ENCODE results near the gene ATP6V1C2.
"Not testable (repeated sequence)": the region's sequence is repeated elsewhere in the genome, so short reads cannot be mapped to it uniquely, and the experiment has no call there.

Gene ATP6V1C2

GRCh38 chr2:10802657-10803056, 81.2 kb downstream of the ATP6V1C2 start:
- Histone ChIP-seq H3K9me3 (ENCODE audit: control insufficient read depth, insufficient read depth, low read length) (no peaks in the 10 kb centered on the region), H3K36me3 (ENCODE audit: control insufficient read depth, low read length) (peaks cover 75% of the 10 kb centered on the region)

GRCh38 chr2:10805990-10806389, 84.6 kb downstream of the ATP6V1C2 start:
- H4K20me1 ChIP-seq (ENCODE audit: control insufficient read depth, insufficient read depth, low read depth, low read length), result peaks cover 23% of the 10 kb centered on the region
- H3K4me3 ChIP-seq (ENCODE audit: low read length); H3K27ac ChIP-seq (ENCODE audit: low read depth, low read length); H3K9me2 ChIP-seq (replicated peaks; ENCODE audit: control insufficient read depth, low read length); H3K9me3 ChIP-seq (ENCODE audit: control insufficient read depth, insufficient read depth, low read length); H3K4me2 ChIP-seq (ENCODE audit: low read length); H3F3A ChIP-seq (ENCODE audit: control insufficient read depth, insufficient read depth); H3K27me3 ChIP-seq (ENCODE audit: control insufficient read depth, low read length): not testable (repeated sequence)
- peaks cover 73% of the 10 kb centered on the region for H3K4me1 ChIP-seq (ENCODE audit: control insufficient read depth, low read length)
- H3K36me3 ChIP-seq (ENCODE audit: control insufficient read depth, low read length), result peaks cover 77% of the 10 kb centered on the region
- peaks cover 89% of the 10 kb centered on the region for H3K79me2 ChIP-seq (ENCODE audit: control insufficient read depth, low read length)

More at GRCh38 chr2:10802657-10803056, 81.2 kb downstream of the ATP6V1C2 start:
- Histone ChIP-seq H3K79me2 (ENCODE audit: control insufficient read depth, low read length) (peaks cover 88% of the 10 kb centered on the region), H3K27ac (ENCODE audit: low read depth, low read length) (peak overlapping the region; percentile 17; the same call in 1 of the 2 replicates), H3K4me2 (ENCODE audit: low read length) (peak overlapping the region; percentile 39), H3K4me3 (ENCODE audit: low read length) (peak overlapping the region; percentile 12; the same call in 1 of the 2 replicates), H3K9me2 (replicated peaks; ENCODE audit: control insufficient read depth, low read length) (no peaks in the 10 kb centered on the region), H3K4me1 (ENCODE audit: control insufficient read depth, low read length) (peaks cover 52% of the 10 kb centered on the region), H3K27me3 (ENCODE audit: control insufficient read depth, low read length) (no peaks in the 10 kb centered on the region), H3F3A (ENCODE audit: control insufficient read depth, insufficient read depth) (peaks cover 3% of the 10 kb centered on the region), H4K20me1 (ENCODE audit: control insufficient read depth, insufficient read depth, low read depth, low read length) (peaks cover 23% of the 10 kb centered on the region)
- no peak for TF ChIP-seq EZH2phosphoT487 (IDR thresholded peaks at IDR 0.05; ENCODE audit: borderline replicate concordance, low read length)
- no peak for TF ChIP-seq CTCF (IDR thresholded peaks at IDR 0.05; ENCODE audit: low read depth, low read length, poor library complexity, severe bottlenecking)

- Histone ChIP-seq H3F3A (ENCODE audit: control insufficient read depth, insufficient read depth) (peaks cover 7% of the 10 kb centered on the region), H4K20me1 (ENCODE audit: control insufficient read depth, insufficient read depth, low read depth, low read length) (peaks cover 23% of the 10 kb centered on the region), H3K4me1 (ENCODE audit: control insufficient read depth, low read length) (peaks cover 73% of the 10 kb centered on the region), H3K9me2 (replicated peaks; ENCODE audit: control insufficient read depth, low read length) (no peaks in the 10 kb centered on the region), H3K4me3 (ENCODE audit: low read length) (no peak overlapping the region), H3K9me3 (ENCODE audit: control insufficient read depth, insufficient read depth, low read length) (no peaks in the 10 kb centered on the region), H3K79me2 (ENCODE audit: control insufficient read depth, low read length) (peaks cover 89% of the 10 kb centered on the region), H3K27ac (ENCODE audit: low read depth, low read length) (no peak overlapping the region), H3K4me2 (ENCODE audit: low read length) (no peak overlapping the region), H3K36me3 (ENCODE audit: control insufficient read depth, low read length) (peaks cover 77% of the 10 kb centered on the region), H3K27me3 (ENCODE audit: control insufficient read depth, low read length) (no peaks in the 10 kb centered on the region)
- TF ChIP-seq CTCF (IDR thresholded peaks at IDR 0.05; ENCODE audit: low read depth, low read length, poor library complexity, severe bottlenecking) (no peak), EZH2phosphoT487 (IDR thresholded peaks at IDR 0.05; ENCODE audit: borderline replicate concordance, low read length) (no peak)
These were observed 85.1 kb downstream of the ATP6V1C2 start for GRCh38 chr2:10806543-10806942.

- Histone ChIP-seq H3K27me3 (ENCODE audit: control insufficient read depth, low read length) (peaks cover 3% of the 10 kb centered on the region; the same call in 1 of the 2 replicates), H3F3A (ENCODE audit: control insufficient read depth, insufficient read depth) (peaks cover 6% of the 10 kb centered on the region; the same call in 1 of the 2 replicates), H3K36me3 (ENCODE audit: control insufficient read depth, low read length) (peaks cover 63% of the 10 kb centered on the region), H3K9me2 (replicated peaks; ENCODE audit: control insufficient read depth, low read length) (no peaks in the 10 kb centered on the region), H3K4me1 (ENCODE audit: control insufficient read depth, low read length) (peaks cover 60% of the 10 kb centered on the region), H3K9me3 (ENCODE audit: control insufficient read depth, insufficient read depth, low read length) (no peaks in the 10 kb centered on the region), H3K4me3 (ENCODE audit: low read length) (peak overlapping the region; percentile 84), H3K4me2 (ENCODE audit: low read length) (peak overlapping the region; percentile 88), H3K27ac (ENCODE audit: low read depth, low read length) (peak overlapping the region; percentile 68), H3K79me2 (ENCODE audit: control insufficient read depth, low read length) (peaks cover 71% of the 10 kb centered on the region), H4K20me1 (ENCODE audit: control insufficient read depth, insufficient read depth, low read depth, low read length) (peaks cover 20% of the 10 kb centered on the region; the same call in 1 of the 2 replicates)
- TF ChIP-seq EZH2phosphoT487 (IDR thresholded peaks at IDR 0.05; ENCODE audit: borderline replicate concordance, low read length) (no peak), CTCF (IDR thresholded peaks at IDR 0.05; ENCODE audit: low read depth, low read length, poor library complexity, severe bottlenecking) (no peak)
These were observed 89.1 kb downstream of the ATP6V1C2 start for GRCh38 chr2:10810202-10811161.

All from DOHH2 (cell line).